Smooth muscle cell (in vitro differentiated cells): Measurements from ENCODE around the gene NONO. TPM values are rescaled to one million over a fixed set of nuclear protein-coding genes. Genes with fewer than 3 reads are reported as not detected.

Experiments
- DNase-seq: peaks from one replicate; lab custom pipeline; 2025; ENCODE audit not compliant: unreplicated experiment; lab: John Stamatoyannopoulos, UW
- H2AFZ ChIP-seq: fragments of 200-600 bp; sonication (generic); 2 replicates; pipeline ENCODE4 v1.6.0; 2016; ENCODE audit warnings: antibody characterized with exemption, low read depth, mild to moderate bottlenecking
- H3F3A ChIP-seq: fragments of 200-600 bp; sonication (generic); 2 replicates; pipeline ENCODE4 v1.6.0; 2017; ENCODE audit warnings: antibody characterized with exemption, low read depth
- H3K27ac ChIP-seq: fragments of 200-600 bp; sonication (generic); 2 replicates; pipeline ENCODE4 v1.5.1; 2016; ENCODE audit warnings: low read depth, mild to moderate bottlenecking
- H3K27me3 ChIP-seq: fragments of 200-600 bp; sonication (generic); 2 replicates; pipeline ENCODE4 v1.6.1; 2016; ENCODE audit warnings: low read depth, mild to moderate bottlenecking
- H3K36me3 ChIP-seq: fragments of 200-600 bp; sonication (generic); 2 replicates; pipeline ENCODE4 v1.5.1; 2016; ENCODE audit warnings: low read depth
- H3K4me1 ChIP-seq: fragments of 200-600 bp; sonication (generic); 2 replicates; pipeline ENCODE4 v1.5.1; 2016; ENCODE audit warnings: low read depth
- H3K4me2 ChIP-seq: fragments of 200-600 bp; sonication (generic); 2 replicates; pipeline ENCODE4 v1.6.0; 2016; ENCODE audit warnings: mild to moderate bottlenecking
- H3K4me3 ChIP-seq: fragments of 200-600 bp; sonication (generic); 2 replicates; pipeline ENCODE4 v1.5.1; 2016; ENCODE audit warnings: mild to moderate bottlenecking
- H3K79me2 ChIP-seq: fragments of 200-600 bp; sonication (generic); 2 replicates; pipeline ENCODE4 v1.6.0; 2016; ENCODE audit warnings: low read depth, mild to moderate bottlenecking
- H3K9ac ChIP-seq: fragments of 200-600 bp; sonication (generic); 2 replicates; pipeline ENCODE4 v1.6.0; 2016; ENCODE audit warnings: low read depth
- H3K9me3 ChIP-seq: fragments of 200-600 bp; sonication (generic); replicated peaks from 2 replicates; pipeline ENCODE4 v1.5.1; 2016; ENCODE audit warnings: low read depth
- H4K20me1 ChIP-seq: fragments of 200-600 bp; sonication (generic); 2 replicates; pipeline ENCODE4 v1.6.0; 2016; ENCODE audit warnings: low read depth
- WGBS: methylation state at CpG from one replicate; pipeline ENCODE4 v1.1.7; 2016; ENCODE audit warnings: low lambda C conversion rate; 5-methylcytosine and 5-hydroxymethylcytosine counted together
- polyA plus RNA-seq: library from polyadenylated mRNA; unstranded; fragments of >200 nt; fragmentation: Nextera tagmentation; extraction: Ambion mirVana; gene quantifications from 2 replicates; pipeline ENCODE4 v1.2.1, GENCODE V29; 2016
- total RNA-seq: library from RNA; depleted of rRNA; stranded (reverse); fragments of >200 nt; gene quantifications from 2 replicates; pipeline ENCODE4 v1.2.3, GENCODE V29; 2014
- TF ChIP-seq, protein P1 (sequence below): fragments of 200-600 bp; sonication (generic); IDR thresholded peaks from 2 replicates; pipeline ENCODE4 v1.5.1; 2017; ENCODE audit warnings: borderline replicate concordance, mild to moderate bottlenecking, antibody characterized with exemption; ENCODE audit not compliant: insufficient read depth, poor library complexity, severe bottlenecking

The NONO gene
- total RNA-seq, result 255 and 256 TPM in 2 replicates
- polyA plus RNA-seq, result 174 and 192 TPM in 2 replicates

DNA sequence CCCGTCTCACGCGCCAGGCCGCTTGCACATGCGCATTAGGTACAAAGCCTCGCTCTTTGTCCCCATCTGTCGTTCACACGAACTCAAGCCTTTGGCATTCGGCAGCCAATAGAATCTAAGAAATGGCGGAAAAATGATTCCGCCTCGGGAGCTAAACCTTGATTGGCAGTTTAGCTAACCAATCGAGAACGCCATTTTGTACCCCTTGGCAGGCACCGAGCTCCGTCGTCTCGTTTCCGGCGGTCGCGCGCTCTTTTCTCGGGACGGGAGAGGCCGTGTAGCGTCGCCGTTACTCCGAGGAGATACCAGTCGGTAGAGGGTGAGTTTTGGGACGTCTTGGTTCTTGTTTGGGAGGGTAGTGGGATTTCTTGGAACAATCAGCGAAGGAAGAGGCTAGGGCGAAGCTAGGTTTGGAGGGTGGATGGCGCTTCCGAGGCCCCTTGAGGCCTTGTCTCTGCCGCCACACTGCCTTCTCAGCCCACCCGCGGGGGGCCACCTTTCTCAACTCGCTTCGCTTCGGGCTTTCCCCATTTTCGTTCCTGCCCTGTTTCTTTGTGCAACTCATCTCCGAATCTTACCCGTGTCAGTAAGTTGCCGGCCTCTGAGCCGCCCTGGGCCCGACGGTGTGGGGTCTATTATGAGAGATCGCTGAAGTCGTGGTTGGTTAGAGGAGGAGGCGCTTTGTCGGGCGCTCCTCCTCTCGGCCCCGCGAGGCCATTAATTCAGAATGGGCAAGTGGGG is at the start of gene NONO:
Gene NONO (plus strand): TSS at position 233 of the 741 bp plus-strand sequence. CDS start 7,003 bp downstream, outside the sequence.
- Histone ChIP-seq H3K4me2 (peak within 1 kb of the TSS; percentile 91), H2AFZ (peak within 1 kb of the TSS; percentile 38), H3K79me2 (peaks cover 48% of the 10 kb centered on the region), H3K27ac (peak within 1 kb of the TSS; percentile 94), H3K4me1 (peaks cover 17% of the 10 kb centered on the region), H3K9ac (peak within 1 kb of the TSS; percentile 96), H3K9me3 (no peaks in the 10 kb centered on the region), H3F3A (no peaks in the 10 kb centered on the region), H3K4me3 (peak within 1 kb of the TSS; percentile 82), H3K36me3 (no peaks in the 10 kb centered on the region), H3K27me3 (no peaks in the 10 kb centered on the region), H4K20me1 (peaks cover 49% of the 10 kb centered on the region)
- TF ChIP-seq, protein P1, sequence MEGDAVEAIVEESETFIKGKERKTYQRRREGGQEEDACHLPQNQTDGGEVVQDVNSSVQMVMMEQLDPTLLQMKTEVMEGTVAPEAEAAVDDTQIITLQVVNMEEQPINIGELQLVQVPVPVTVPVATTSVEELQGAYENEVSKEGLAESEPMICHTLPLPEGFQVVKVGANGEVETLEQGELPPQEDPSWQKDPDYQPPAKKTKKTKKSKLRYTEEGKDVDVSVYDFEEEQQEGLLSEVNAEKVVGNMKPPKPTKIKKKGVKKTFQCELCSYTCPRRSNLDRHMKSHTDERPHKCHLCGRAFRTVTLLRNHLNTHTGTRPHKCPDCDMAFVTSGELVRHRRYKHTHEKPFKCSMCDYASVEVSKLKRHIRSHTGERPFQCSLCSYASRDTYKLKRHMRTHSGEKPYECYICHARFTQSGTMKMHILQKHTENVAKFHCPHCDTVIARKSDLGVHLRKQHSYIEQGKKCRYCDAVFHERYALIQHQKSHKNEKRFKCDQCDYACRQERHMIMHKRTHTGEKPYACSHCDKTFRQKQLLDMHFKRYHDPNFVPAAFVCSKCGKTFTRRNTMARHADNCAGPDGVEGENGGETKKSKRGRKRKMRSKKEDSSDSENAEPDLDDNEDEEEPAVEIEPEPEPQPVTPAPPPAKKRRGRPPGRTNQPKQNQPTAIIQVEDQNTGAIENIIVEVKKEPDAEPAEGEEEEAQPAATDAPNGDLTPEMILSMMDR, result no peak
- 36% methylated on average over 53 of the region's 57 CpGs for WGBS
- peak; percentile 65 for DNase-seq

DNA sequence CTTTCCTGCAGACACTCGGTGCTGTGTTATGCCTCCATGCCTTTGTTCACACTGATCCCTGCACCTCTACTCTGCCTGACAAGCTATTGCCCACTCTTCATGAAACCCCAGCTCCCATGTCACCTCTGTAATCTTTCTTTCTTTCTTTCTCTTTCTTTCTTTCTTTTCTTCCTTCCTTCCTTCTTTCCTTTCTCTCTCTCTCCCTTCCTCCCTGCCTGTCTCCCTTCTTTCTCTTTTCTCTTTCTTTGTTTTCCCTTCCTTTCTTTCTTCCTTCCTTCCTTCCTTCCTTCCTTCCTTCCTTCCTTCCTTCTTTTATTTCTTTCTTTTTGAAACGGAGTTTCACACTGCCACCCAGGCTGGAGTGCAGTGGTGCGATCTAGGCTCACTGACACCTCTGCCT is 48.0 kb upstream of the NONO start:
- Histone ChIP-seq H3F3A (no peaks in the 10 kb centered on the region), H3K4me2 (no peak overlapping the region), H3K36me3 (no peaks in the 10 kb centered on the region), H2AFZ (no peak overlapping the region), H3K4me3 (no peak overlapping the region), H3K27me3 (no peaks in the 10 kb centered on the region), H3K4me1 (no peaks in the 10 kb centered on the region), H3K9ac (no peak overlapping the region), H3K27ac (no peak overlapping the region), H3K79me2 (no peaks in the 10 kb centered on the region), H4K20me1 (no peaks in the 10 kb centered on the region), H3K9me3 (no peaks in the 10 kb centered on the region)
- 91% methylated on average over 3 of the region's 3 CpGs for WGBS
- TF ChIP-seq, protein P1, result no peak
- DNase-seq, result no peak

GRCh38 chrX:71236836-71237235 is 46.6 kb upstream of the NONO start:
- WGBS, result 74% methylated on average over 1 of the region's 1 CpG
- no peak overlapping the region for H3K27ac ChIP-seq
- no peaks in the 10 kb centered on the region for H3K4me1 ChIP-seq
- H3K9me3 ChIP-seq, result no peaks in the 10 kb centered on the region
- no peak overlapping the region for H2AFZ ChIP-seq
- H3K4me2 ChIP-seq, result no peak overlapping the region
- no peak overlapping the region for H3K9ac ChIP-seq
- H4K20me1 ChIP-seq, result no peaks in the 10 kb centered on the region
- H3F3A ChIP-seq, result no peaks in the 10 kb centered on the region
- no peaks in the 10 kb centered on the region for H3K79me2 ChIP-seq
- no peaks in the 10 kb centered on the region for H3K27me3 ChIP-seq
- TF ChIP-seq, protein P1, result no peak
- H3K36me3 ChIP-seq, result no peaks in the 10 kb centered on the region
- H3K4me3 ChIP-seq, result no peak overlapping the region
- no peak for DNase-seq

- H3K4me3 ChIP-seq, result no peak overlapping the region
Measured at GRCh38 chrX:71239781-71240180, 43.7 kb upstream of the NONO start.

More at GRCh38 chrX:71239781-71240180, 43.7 kb upstream of the NONO start:
- Histone ChIP-seq H3F3A (no peaks in the 10 kb centered on the region), H3K27me3 (no peaks in the 10 kb centered on the region), H2AFZ (no peak overlapping the region), H3K9ac (no peak overlapping the region), H3K4me2 (no peak overlapping the region), H3K9me3 (no peaks in the 10 kb centered on the region), H3K27ac (no peak overlapping the region), H3K79me2 (no peaks in the 10 kb centered on the region), H3K36me3 (no peaks in the 10 kb centered on the region), H4K20me1 (no peaks in the 10 kb centered on the region), H3K4me1 (no peaks in the 10 kb centered on the region)
- TF ChIP-seq, protein P1, result no peak
- 87% methylated on average over 3 of the region's 3 CpGs for WGBS
- no peak for DNase-seq
